HepG2 (cell line): ENCODE data around the gene NTM. TPM values are rescaled to one million over a fixed set of nuclear protein-coding genes. Genes with fewer than 3 reads are reported as not detected.

ENCODE experiments used
- ATAC-seq: fragments of 200-7000 bp; cut with Tn5 transposase; 3 replicates; pipeline ENCODE4 v1.9.1; 2020; ENCODE audit warnings: mild to moderate bottlenecking, moderate library complexity
- BruUV-seq: library from RNA; stranded (reverse); fragments of 400-500 nt; replicated peaks from 2 replicates; lab custom pipeline; 2021; lab: Mats Ljungman, UMichigan
- CTCF ChIA-PET: fragments of 300-600 bp; formaldehyde crosslinking; extraction: SDS; loops from one replicate; lab custom pipeline; 2021; ENCODE audit warnings: low total read pairs, inconsistent platforms, low intra/inter-chr PET ratio; lab: Yijun Ruan, JAX
- POLR2A ChIA-PET: fragments of 350-600 bp; sonication (Branson Sonifier 250); formaldehyde crosslinking; loops from one replicate; lab custom pipeline; 2020; ENCODE audit warnings: antibody characterized with exemption, inconsistent platforms; lab: Yijun Ruan, JAX
- DNase-seq: peaks from one replicate; pipeline ENCODE4 v3.0.0-alpha.2; 2015; ENCODE audit warnings: low spot score
- FAIRE-seq: peaks from 3 replicates; lab custom pipeline; 2011; peaks lifted over from hg19 to GRCh38; lab: Jason Lieb, UNC
- H2AFZ ChIP-seq: one replicate; pipeline ENCODE4 v1.6.1; 2011; ENCODE audit warnings: low read length, inconsistent platforms
- H3K27ac ChIP-seq: fragments of 300-600 bp; 3 replicates; pipeline ENCODE4 v1.8.0; 2011; ENCODE audit warnings: mixed run types, mild to moderate bottlenecking, mixed read lengths, low read length, inconsistent platforms; ENCODE audit not compliant: insufficient read depth; ENCODE audit errors: extremely low read length
- H3K27me3 ChIP-seq, 2 experiments: fragments of 200-600 bp in 1 of 2; 2 replicates in 1 of 2; 3 replicates in 1 of 2; pipeline versions ENCODE4 v1.6.0 to v1.8.0; 2011; ENCODE audit warnings: low read length in 2 of 2, mild to moderate bottlenecking in 2 of 2, moderate library complexity in 2 of 2, inconsistent platforms in 1 of 2; ENCODE audit not compliant: insufficient read depth in 2 of 2, control insufficient read depth in 1 of 2
- H3K36me3 ChIP-seq, 2 experiments: fragments of 200-600 bp in 1 of 2; replicated peaks in 1 of 2; 2 replicates in 1 of 2; 3 replicates in 1 of 2; pipeline versions ENCODE4 v1.5.1 to v1.8.0; 2011; ENCODE audit warnings: low read length in 2 of 2, inconsistent platforms in 1 of 2; ENCODE audit not compliant: insufficient read depth in 2 of 2, control insufficient read depth in 1 of 2
- H3K4me1 ChIP-seq: 2 replicates; pipeline ENCODE4 v1.5.1; 2012; ENCODE audit warnings: low read length, inconsistent platforms; ENCODE audit not compliant: insufficient read depth
- H3K4me2 ChIP-seq: 2 replicates; pipeline ENCODE4 v1.6.0; 2011; ENCODE audit warnings: low read depth, low read length, inconsistent platforms
- H3K4me3 ChIP-seq, 3 experiments: fragments of 200-600 bp in 1 of 3; sonication (generic), shearing (Covaris generic) in 1 of 3; replicated peaks in 1 of 3; 2 replicates each; pipeline ENCODE4 v1.5.1; 2011 to 2016; ENCODE audit warnings: low read length in 3 of 3, inconsistent platforms in 2 of 3, low read depth in 2 of 3, mild to moderate bottlenecking in 2 of 3, control low read depth in 1 of 3, mixed read lengths in 1 of 3; ENCODE audit not compliant: insufficient read depth in 1 of 3
- H3K79me2 ChIP-seq: one replicate; pipeline ENCODE4 v1.6.1; 2011; ENCODE audit warnings: low read length, inconsistent platforms; ENCODE audit not compliant: insufficient read depth
- H3K9ac ChIP-seq: 2 replicates; pipeline ENCODE4 v1.6.0; 2011; ENCODE audit warnings: mild to moderate bottlenecking, low read depth, low read length, inconsistent platforms; ENCODE audit not compliant: insufficient read depth
- H3K9me3 ChIP-seq: 2 replicates; pipeline ENCODE4 v1.5.1; 2012; ENCODE audit warnings: mild to moderate bottlenecking, low read length
- H4K20me1 ChIP-seq: 2 replicates; pipeline ENCODE4 v1.6.0; 2011; ENCODE audit warnings: inconsistent platforms, mild to moderate bottlenecking, low read length, moderate library complexity; ENCODE audit not compliant: insufficient read depth
- GABPB1 ChIP-seq: IDR thresholded peaks from 2 replicates; pipeline ENCODE4 v1.6.1; 2016; ENCODE audit warnings: mild to moderate bottlenecking, missing genetic modification reagents, moderate library complexity, missing compliant biosample characterization
- MYPOP ChIP-seq: sonication (generic); formaldehyde crosslinking; IDR thresholded peaks from 2 replicates; pipeline ENCODE4 v1.8.1; 2023; ENCODE audit warnings: mild to moderate bottlenecking, moderate library complexity, missing genetic modification reagents
- NFAT5 ChIP-seq: sonication (generic); formaldehyde crosslinking; IDR thresholded peaks from 2 replicates; pipeline ENCODE4 v1.4.0; 2020; ENCODE audit warnings: missing genetic modification reagents
- NFKBIZ ChIP-seq: IDR thresholded peaks from 2 replicates; pipeline ENCODE4 v1.6.1; 2018; ENCODE audit warnings: missing genetic modification reagents, missing compliant biosample characterization
- PCBP2 ChIP-seq: fragments of 200-400 bp; formaldehyde crosslinking; optimal IDR thresholded peaks from 2 replicates; pipeline ENCODE3; 2018; ENCODE audit warnings: low read length, low read depth; ENCODE audit not compliant: poor library complexity, severe bottlenecking
- POGK ChIP-seq: sonication (generic); formaldehyde crosslinking; conservative IDR thresholded peaks from 2 replicates; pipeline ENCODE4 v1.8.0; 2022; ENCODE audit warnings: mild to moderate bottlenecking, moderate library complexity, missing genetic modification reagents
- ZBTB39 ChIP-seq: sonication (generic); formaldehyde crosslinking; IDR thresholded peaks from 2 replicates; pipeline ENCODE4 v1.5.0; 2020; ENCODE audit warnings: missing genetic modification reagents
- ZNF224 ChIP-seq: sonication (generic); formaldehyde crosslinking; IDR thresholded peaks from 2 replicates; pipeline ENCODE4 v1.5.0; 2020; ENCODE audit warnings: mild to moderate bottlenecking, missing genetic modification reagents
- ZNF3 ChIP-seq: IDR thresholded peaks from 2 replicates; pipeline ENCODE4 v1.7.0; 2017; ENCODE audit warnings: inconsistent platforms
- ZNF547 ChIP-seq: sonication (generic); formaldehyde crosslinking; IDR thresholded peaks from 2 replicates; pipeline ENCODE4 v1.5.1; 2020; ENCODE audit warnings: mild to moderate bottlenecking, missing genetic modification reagents
- ZNF557 ChIP-seq: sonication (generic); formaldehyde crosslinking; IDR thresholded peaks from 2 replicates; pipeline ENCODE4 v1.4.0; 2020; ENCODE audit warnings: missing genetic modification reagents
- WGBS: methylation state at CpG from one replicate; pipeline ENCODE4 v1.1.6; 2017; ENCODE audit warnings: low lambda C conversion rate; 5-methylcytosine and 5-hydroxymethylcytosine counted together
- in situ Hi-C: cut with HindIII; loops from 2 replicates; pipeline ENCODE4 v1.10.0; 2017; ENCODE audit warnings: low pct_unique_long_range_greater_than_20kb; ENCODE audit not compliant: extremely low pct_ligation_motif_present
- intact Hi-C: fragments of 100-400 bp; cut with micrococcal nuclease; formaldehyde crosslinking; loops from one replicate; pipeline ENCODE4 v1.10.0; 2022; ENCODE audit not compliant: unreplicated experiment
- polyA plus RNA-seq, 8 experiments: library from polyadenylated mRNA; depleted of rRNA in 3 of 8; stranded (reverse) in 7 of 8; unstranded in 1 of 8; fragments of >200 nt; fragmentation: Illumina TruSeq in 4 of 8; extraction: Trizol in 4 of 8; gene quantifications; 2 replicates each; pipeline versions ENCODE4 v1.2.1 to v1.2.3, GENCODE V29; 2011 to 2016; ENCODE audit warnings: low read depth in 4 of 8, missing spikeins in 1 of 8, mixed read lengths in 1 of 8; ENCODE audit not compliant: insufficient read depth in 1 of 8
- total RNA-seq, 5 experiments: library from RNA; depleted of rRNA; stranded (reverse); fragments of >200 nt; fragmentation: Illumina TruSeq; extraction: Trizol; gene quantifications; 2 replicates each; pipeline ENCODE4 v1.2.3, GENCODE V29; 2016; ENCODE audit warnings: low read depth in 1 of 5

The NTM gene
- total and polyA plus RNA-seq, 2 of the 13 experiments (the other 11 are each of a cell fraction or from before 2014, with no cell fraction given) = not detected

GRCh38 chr11:132022285-132022684 lies 651.9 kb downstream of the NTM start:
- intact Hi-C loops = no loop called here
- ChIA-PET POLR2A (no interaction called here), CTCF (no interaction called here)
- WGBS = 0% methylated on average over 5 of the region's 5 CpGs
- in situ Hi-C loops = loop anchor here (10.0 kb wide), 1 partner anchor 157 kb away; no protein-coding TSS in a partner anchor
- no peaks in the 10 kb centered on the region for H4K20me1 ChIP-seq
- H3K79me2 ChIP-seq = no peaks in the 10 kb centered on the region
- DNase-seq (no peak), ATAC-seq (no peak), FAIRE-seq (no peak)
- H3K27ac ChIP-seq = no peak overlapping the region
- H3K27me3 ChIP-seq = 0 out of 5 replicates have a peak, but pooled peaks cover 0 to 4% of the 10 kb centered on the region in 2 experiments
- no peaks in the 10 kb centered on the region for H3K4me1 ChIP-seq
- no peaks in the 10 kb centered on the region for H3K36me3 ChIP-seq
- H3K9me3 ChIP-seq = no peaks in the 10 kb centered on the region
- no peak overlapping the region for H2AFZ ChIP-seq
- H3K9ac ChIP-seq = no peak overlapping the region
- no peak overlapping the region for H3K4me2 ChIP-seq
- no peak overlapping the region for H3K4me3 ChIP-seq
- no TSS peak for BruUV-seq
- TF ChIP-seq ZNF3 (CRISPR knock-in tag) = no peak
- no peak for TF ChIP-seq ZNF557 (CRISPR knock-in tag)
- no peak for TF ChIP-seq NFKBIZ (CRISPR knock-in tag)
- TF ChIP-seq POGK (CRISPR knock-in tag) = no peak
- no peak for TF ChIP-seq ZNF547 (CRISPR knock-in tag)
- no peak for TF ChIP-seq MYPOP (CRISPR knock-in tag)
- no peak for TF ChIP-seq ZBTB39 (CRISPR knock-in tag)
- TF ChIP-seq PCBP2 = no peak
- TF ChIP-seq NFAT5 (CRISPR knock-in tag) = no peak
- TF ChIP-seq GABPB1 = no peak
- no peak for TF ChIP-seq ZNF224
